SK-MEL-5 (cell line): ENCODE data around the gene SYNE1. TPM values are rescaled to one million over a fixed set of nuclear protein-coding genes. Genes with fewer than 3 reads are reported as not detected.
"Not testable (repeated sequence)": the region's sequence is repeated elsewhere in the genome, so short reads cannot be mapped to it uniquely, and the experiment has no call there.

Source experiments
- DNase-seq: peaks from one replicate; pipeline ENCODE4 v3.0.0-alpha.2; 2016; ENCODE audit warnings: low read depth, low spot score
- in situ Hi-C: cut with HindIII; loops from 2 replicates; pipeline ENCODE4 v1.10.0; 2016; ENCODE audit warnings: low sequenced_read_pairs, high pct_unique_total_duplicates, low pct_unique_long_range_greater_than_20kb
- polyA plus RNA-seq, 2 experiments: library from polyadenylated mRNA; depleted of rRNA; stranded (reverse); fragments of >200 nt; gene quantifications; 2 replicates each; pipeline ENCODE4 v1.2.3, GENCODE V29; 2015
- total RNA-seq: library from RNA; depleted of rRNA; stranded (reverse); fragments of >200 nt; shearing (Covaris generic); gene quantifications from 2 replicates; pipeline ENCODE4 v1.2.3, GENCODE V29; 2014; rRNA removed

Gene SYNE1
- total RNA-seq = 25.5 and 35.7 TPM in 2 replicates
- 20.1 and 27.9 TPM in 2 replicates for polyA plus RNA-seq (2015; cell fraction: cytosol; rRNA removed)
- polyA plus RNA-seq (2015; cell fraction: nucleus; rRNA removed) = 26.8 and 41.9 TPM in 2 replicates

GRCh38 chr6:152637296-152638047 lies at the start of gene SYNE1:
TSS of gene SYNE1 (minus strand) at chr6:152637362. CDS start at chr6:152628331, 9,031 bp downstream.
- in situ Hi-C loops = no loop called here
- no peak for DNase-seq

GRCh38 chr6:152685819-152686218 lies 48.7 kb upstream of the SYNE1 start:
- in situ Hi-C loops = no loop called here

DNA sequence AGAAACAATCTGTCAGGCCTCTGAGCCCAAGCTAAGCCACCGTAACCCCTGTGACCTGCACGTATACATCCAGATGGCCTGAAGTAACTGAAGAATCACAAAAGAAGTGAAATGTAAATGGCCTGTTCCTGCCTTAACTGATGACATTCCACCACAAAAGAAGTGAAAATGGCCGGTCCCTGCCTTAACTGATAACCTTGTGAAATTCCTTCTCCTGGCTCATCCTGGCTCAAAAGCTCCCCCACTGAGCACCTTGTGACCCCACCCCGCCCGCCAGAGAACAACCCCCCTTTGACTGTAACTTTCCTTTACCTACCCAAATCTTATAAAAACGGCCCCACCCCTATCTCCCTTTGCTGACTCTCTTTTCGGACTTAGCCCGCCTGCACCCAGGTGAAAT lies 45.8 kb upstream of the SYNE1 start:
- in situ Hi-C loops, DNase-seq: not testable (repeated sequence)

More at GRCh38 chr6:152685819-152686218, 48.7 kb upstream of the SYNE1 start:
- DNase-seq = no peak

- in situ Hi-C loops = no loop called here
- no peak for DNase-seq
Observed at GRCh38 chr6:152682141-152682540, 45.0 kb upstream of the SYNE1 start.

DNA sequence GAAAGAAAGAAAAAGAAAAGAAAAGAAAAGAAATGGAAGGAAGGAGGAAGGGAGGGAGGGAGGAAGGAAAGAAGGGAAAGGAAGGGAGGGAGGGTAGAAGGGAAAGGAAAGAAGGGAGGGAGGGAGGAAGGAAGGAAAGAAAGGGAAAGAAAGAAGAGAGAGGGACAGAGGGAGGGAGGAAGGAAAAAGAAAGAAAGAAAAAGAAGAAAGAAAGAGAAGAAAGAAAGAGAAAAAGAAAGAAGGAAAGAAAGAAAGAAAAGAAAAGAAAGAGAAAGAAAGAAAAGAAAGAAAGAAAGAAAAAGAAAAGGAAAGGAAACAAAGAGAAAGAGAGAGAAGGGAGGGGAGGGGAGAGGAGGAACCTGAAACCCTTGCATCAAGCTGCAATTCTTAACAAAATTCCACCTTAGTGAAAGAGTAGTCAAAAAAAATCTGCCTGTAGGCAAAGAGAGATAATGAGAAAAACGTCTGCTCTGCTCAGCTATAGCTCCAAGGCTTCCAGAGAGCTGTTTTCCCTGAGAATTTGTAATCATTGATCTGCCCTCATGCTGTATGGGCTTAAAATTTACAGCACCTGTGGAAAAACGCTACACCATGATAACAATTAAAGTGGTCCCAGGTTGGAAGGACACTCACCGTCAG lies 43.8 kb upstream of the SYNE1 start:
- no peak for DNase-seq
- in situ Hi-C loops = no loop called here

- in situ Hi-C loops = no loop called here
- DNase-seq = no peak
Observed at GRCh38 chr6:152680151-152680550, 43.0 kb upstream of the SYNE1 start.

- in situ Hi-C loops = no loop called here
- DNase-seq = no peak
Observed at GRCh38 chr6:152673236-152673635, 36.1 kb upstream of the SYNE1 start.

- in situ Hi-C loops = no loop called here
- DNase-seq = no peak
Observed at GRCh38 chr6:152671171-152671570, 34.0 kb upstream of the SYNE1 start.

DNA sequence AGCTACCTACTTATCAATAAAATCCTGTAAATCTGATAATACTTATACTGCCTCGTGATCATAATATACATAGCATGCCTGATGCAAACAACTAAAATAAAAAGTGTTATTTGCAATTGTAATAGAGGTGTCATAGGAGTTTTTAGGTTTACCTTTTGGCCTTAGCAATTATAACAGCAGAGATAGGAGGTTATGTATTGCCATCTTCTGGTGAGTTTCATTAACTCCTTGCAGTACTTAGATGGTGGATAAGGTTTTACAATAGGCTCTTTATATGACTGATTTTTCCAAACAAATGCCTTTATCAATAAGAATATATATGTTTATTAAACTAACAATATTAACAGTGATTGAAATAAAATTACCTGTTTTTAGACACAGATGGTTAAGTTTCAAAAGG lies 32.7 kb upstream of the SYNE1 start:
- DNase-seq = peak; percentile 52
- in situ Hi-C loops = no loop called here

DNA sequence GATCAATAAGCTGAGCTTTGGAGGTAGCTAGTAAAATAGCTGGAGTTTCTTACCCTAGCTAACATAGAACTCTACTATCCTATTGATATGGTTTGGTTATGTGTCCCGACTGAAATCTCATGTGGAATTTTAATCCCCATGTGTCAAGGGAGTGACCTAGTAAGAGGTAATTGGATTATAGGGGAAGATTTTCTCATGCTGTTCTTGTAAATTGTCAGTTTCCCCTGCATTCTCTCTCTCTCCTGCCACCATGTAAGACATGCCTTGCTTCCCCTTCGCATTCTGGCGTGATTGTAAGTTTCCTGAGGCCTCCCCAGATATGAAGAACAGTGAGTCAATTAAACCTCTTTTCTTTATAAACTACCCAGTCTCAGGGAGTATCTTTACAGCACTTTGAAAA lies 24.6 kb upstream of the SYNE1 start:
- in situ Hi-C loops = no loop called here
- no peak for DNase-seq

- DNase-seq = no peak
- in situ Hi-C loops = no loop called here
Observed at GRCh38 chr6:152651986-152652385, 14.8 kb upstream of the SYNE1 start.

- in situ Hi-C loops = no loop called here
- DNase-seq = no peak
Observed at GRCh38 chr6:152648105-152648504, 10.9 kb upstream of the SYNE1 start.

- not testable (repeated sequence) for DNase-seq
Observed at GRCh38 chr6:152646732-152647131, 9.6 kb upstream of the SYNE1 start.

DNA sequence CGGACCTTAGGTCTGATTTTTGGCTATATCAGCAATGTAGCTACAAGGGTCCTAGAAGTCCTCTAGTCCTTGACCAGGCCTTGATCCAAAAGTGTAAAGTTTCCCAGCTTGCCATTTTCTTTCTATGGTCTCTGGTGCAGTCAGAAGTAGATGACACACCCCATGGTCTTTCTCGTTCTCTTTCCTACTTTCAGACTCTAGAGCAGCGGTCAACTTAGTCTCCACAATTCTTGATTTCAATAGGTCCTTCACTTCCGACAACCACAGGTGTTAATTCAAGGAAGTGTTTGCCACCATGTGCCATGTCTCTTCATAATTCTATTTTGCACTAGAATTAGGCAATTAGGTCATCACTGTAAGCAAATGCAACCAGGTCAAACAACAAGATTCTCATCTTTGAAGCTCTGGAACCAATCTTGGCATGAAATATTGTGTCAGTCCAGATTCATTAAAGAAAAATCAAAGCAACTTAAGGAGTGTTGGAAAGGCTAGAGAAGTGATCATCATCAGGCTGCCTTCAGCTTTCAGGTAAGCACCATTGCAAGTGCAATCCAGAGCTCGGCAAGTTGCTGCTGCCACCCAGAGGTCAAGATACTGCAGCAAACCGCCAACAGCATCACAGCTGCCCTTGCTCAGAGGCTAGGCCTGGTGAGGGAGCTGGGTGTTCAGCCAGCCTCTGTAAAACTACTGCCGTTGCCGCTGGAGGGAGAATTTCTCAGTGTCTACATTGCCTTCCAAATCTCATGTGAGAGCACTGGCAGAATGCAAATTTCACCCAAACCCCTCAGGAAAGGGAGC lies 5.6 kb upstream of the SYNE1 start:
- peak; percentile 81 for DNase-seq
- in situ Hi-C loops = no loop called here

More at GRCh38 chr6:152646732-152647131, 9.6 kb upstream of the SYNE1 start:
- in situ Hi-C loops = not testable (repeated sequence)

GRCh38 chr6:152636609-152637295 lies 410 bp downstream of the SYNE1 start:
- DNase-seq = no peak
- in situ Hi-C loops = no loop called here

DNA sequence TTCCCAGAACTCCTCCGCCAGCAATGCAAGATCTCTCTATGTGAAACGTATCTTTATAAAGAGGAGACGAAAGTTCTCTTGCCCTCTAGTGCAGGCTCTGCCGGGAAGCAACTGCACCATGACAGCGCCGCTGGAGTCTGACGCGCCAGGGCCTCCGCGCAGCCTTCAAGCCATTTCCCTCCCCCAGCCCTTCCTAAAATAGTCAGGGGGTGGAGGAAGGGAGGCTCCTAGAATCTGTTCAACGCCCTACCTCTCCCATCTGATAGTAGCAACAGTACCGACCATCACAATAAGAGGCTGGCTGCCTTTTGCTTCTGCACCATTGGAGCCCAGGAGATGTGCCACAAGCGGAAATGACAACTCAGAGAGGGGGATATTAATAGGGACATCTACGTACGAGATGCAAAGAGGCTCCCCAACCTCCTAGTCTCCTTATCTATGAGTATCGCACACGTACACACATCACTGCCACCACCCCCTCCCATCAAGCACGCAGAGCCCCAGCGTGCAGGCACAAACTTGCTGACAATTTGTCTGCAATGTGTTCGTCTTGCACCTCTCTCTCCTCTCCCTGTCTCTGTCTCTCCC lies 1.0 kb downstream of the SYNE1 start:
- in situ Hi-C loops = no loop called here
- no peak for DNase-seq

DNA sequence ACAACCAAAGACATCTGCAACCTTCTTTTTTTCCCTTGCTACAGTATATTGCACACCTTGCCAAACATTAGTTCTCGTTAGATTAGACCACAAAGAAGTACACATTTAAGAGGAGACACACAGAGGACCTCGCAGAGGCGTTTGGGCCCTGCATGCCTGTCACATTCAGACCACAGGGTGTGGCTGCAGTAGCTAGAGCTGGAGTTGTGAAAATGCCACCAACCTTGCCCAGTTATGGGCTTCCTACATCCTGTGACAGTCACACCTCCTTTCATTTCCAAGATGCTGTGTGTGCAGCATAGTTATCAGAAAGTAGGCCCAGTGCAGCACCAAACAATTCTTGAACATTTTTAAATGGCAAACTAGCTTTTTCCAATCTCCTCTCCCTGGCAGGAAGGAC lies 2.4 kb downstream of the SYNE1 start:
- in situ Hi-C loops = no loop called here
- DNase-seq = no peak
